Effector memory CD4-positive, alpha-beta T cell (primary cell): Measurements from ENCODE around the gene LAPTM5.
A peak's percentile ranks its signal among the peaks of the same experiment; 100 is the strongest.

Source experiments
- DNase-seq, 3 donors: peaks; one replicate each; pipeline ENCODE4 v3.0.0-alpha.2; 2020
- H3K27ac ChIP-seq: 2 replicates; pipeline ENCODE4 v1.7.0; 2013; ENCODE audit warnings: mild to moderate bottlenecking, low read length, moderate library complexity; ENCODE audit not compliant: insufficient read depth, poor library complexity, severe bottlenecking
- H3K27me3 ChIP-seq: replicated peaks from 2 replicates; pipeline ENCODE4 v1.7.0; 2013; ENCODE audit warnings: mild to moderate bottlenecking, low read length; ENCODE audit not compliant: insufficient read depth, control insufficient read depth, poor library complexity, severe bottlenecking
- H3K36me3 ChIP-seq: 2 replicates; pipeline ENCODE4 v1.7.0; 2013; ENCODE audit warnings: mild to moderate bottlenecking, low read length, moderate library complexity; ENCODE audit not compliant: control insufficient read depth, insufficient read depth
- H3K4me1 ChIP-seq: 2 replicates; pipeline ENCODE4 v1.7.0; 2013; ENCODE audit warnings: low read length, mild to moderate bottlenecking; ENCODE audit not compliant: control insufficient read depth, insufficient read depth, poor library complexity, severe bottlenecking
- H3K4me3 ChIP-seq: 2 replicates; pipeline ENCODE4 v1.7.0; 2013; ENCODE audit warnings: low read length, low read depth, mild to moderate bottlenecking; ENCODE audit not compliant: insufficient read depth, poor library complexity, severe bottlenecking
- H3K9me3 ChIP-seq: 2 replicates; pipeline ENCODE4 v1.7.0; 2013; ENCODE audit warnings: mild to moderate bottlenecking, low read length, moderate library complexity; ENCODE audit not compliant: control insufficient read depth

The LAPTM5 gene

DNA sequence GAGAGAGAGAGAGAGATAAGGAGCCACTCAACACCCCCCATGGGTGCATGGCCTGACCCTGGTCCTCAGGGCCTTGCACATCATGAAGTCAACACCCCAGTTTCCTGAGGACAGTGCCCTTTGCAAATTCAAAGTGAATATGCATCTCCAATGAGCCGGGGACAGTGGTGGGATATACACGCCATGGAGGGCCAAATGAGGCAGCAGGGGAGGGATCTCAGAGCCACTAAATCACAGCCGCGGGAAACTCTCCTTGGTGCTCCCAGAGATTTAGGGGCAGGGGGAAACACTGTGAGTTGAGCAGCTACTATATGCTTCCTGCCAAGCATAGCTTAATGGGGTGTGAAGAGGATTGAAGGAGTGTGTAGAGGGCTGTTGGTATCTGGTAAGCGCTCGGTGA is 69.7 kb downstream of the LAPTM5 start:
- Histone ChIP-seq H3K27me3 (peaks cover 9% of the 10 kb centered on the region), H3K36me3 (no peaks in the 10 kb centered on the region), H3K9me3 (no peaks in the 10 kb centered on the region), H3K4me3 (no peak overlapping the region), H3K4me1 (peaks cover 9% of the 10 kb centered on the region), H3K27ac (no peak overlapping the region)
- DNase-seq: no peak

- H3K27me3 ChIP-seq: peaks cover 9% of the 10 kb centered on the region
- no peaks in the 10 kb centered on the region for H3K9me3 ChIP-seq
- DNase-seq: no peak
- no peak overlapping the region for H3K27ac ChIP-seq
- H3K36me3 ChIP-seq: no peaks in the 10 kb centered on the region
- peaks cover 9% of the 10 kb centered on the region for H3K4me1 ChIP-seq
- H3K4me3 ChIP-seq: no peak overlapping the region
These were observed 71.2 kb downstream of the LAPTM5 start for GRCh38 chr1:30686236-30686935.

GRCh38 chr1:30685796-30686165 is 71.8 kb downstream of the LAPTM5 start:
- Histone ChIP-seq H3K4me3 (no peak overlapping the region), H3K27ac (no peak overlapping the region), H3K9me3 (no peaks in the 10 kb centered on the region), H3K36me3 (no peaks in the 10 kb centered on the region), H3K4me1 (peaks cover 9% of the 10 kb centered on the region), H3K27me3 (peaks cover 9% of the 10 kb centered on the region)
- no peak for DNase-seq

- Histone ChIP-seq H3K9me3 (no peaks in the 10 kb centered on the region), H3K36me3 (no peaks in the 10 kb centered on the region), H3K27ac (no peak overlapping the region), H3K27me3 (peaks cover 9% of the 10 kb centered on the region), H3K4me3 (peak overlapping the region; percentile 42), H3K4me1 (peaks cover 9% of the 10 kb centered on the region)
- peak; percentile 8 to 52 (median 15) for DNase-seq
These were observed 72.4 kb downstream of the LAPTM5 start for GRCh38 chr1:30684881-30685795.

- no peaks in the 10 kb centered on the region for H3K9me3 ChIP-seq
- no peak for DNase-seq
- H3K4me1 ChIP-seq: peaks cover 9% of the 10 kb centered on the region
- no peak overlapping the region for H3K27ac ChIP-seq
- no peaks in the 10 kb centered on the region for H3K36me3 ChIP-seq
- H3K27me3 ChIP-seq: peaks cover 9% of the 10 kb centered on the region
- H3K4me3 ChIP-seq: no peak overlapping the region
These were observed 73.3 kb downstream of the LAPTM5 start for GRCh38 chr1:30684259-30684658.

GRCh38 chr1:30683699-30684098 is 73.9 kb downstream of the LAPTM5 start:
- H3K9me3 ChIP-seq: no peaks in the 10 kb centered on the region
- H3K36me3 ChIP-seq: no peaks in the 10 kb centered on the region
- H3K4me1 ChIP-seq: peaks cover 9% of the 10 kb centered on the region
- H3K27me3 ChIP-seq: peaks cover 9% of the 10 kb centered on the region
- DNase-seq: no peak
- no peak overlapping the region for H3K4me3 ChIP-seq
- H3K27ac ChIP-seq: no peak overlapping the region
